Thoracic aorta (tissue), 2 donors: ENCODE data around the gene GALE. TPM values are rescaled to one million over a fixed set of nuclear protein-coding genes. Genes with fewer than 3 reads are reported as not detected.

ENCODE experiments used
- ATAC-seq: fragments of 150-250 bp; one replicate; pipeline ENCODE4 v1.8.0; 2017; ENCODE audit warnings: low read depth; ENCODE audit not compliant: insufficient number of reproducible peaks, low FRiP score
- DNase-seq: peaks from one replicate; pipeline ENCODE4 v3.0.0-alpha.2; 2020; ENCODE audit warnings: low spot score
- H3K27ac ChIP-seq, 2 donors: fragments of 200-600 bp; sonication (generic); 1 replicate in 1 of 2; 2 replicates in 1 of 2; pipeline ENCODE4 v1.5.1; 2016; ENCODE audit warnings: mild to moderate bottlenecking in 2 of 2, moderate library complexity in 2 of 2
- H3K27me3 ChIP-seq: fragments of 200-600 bp; sonication (generic); replicated peaks from 2 replicates; pipeline ENCODE4 v1.6.0; 2016; ENCODE audit warnings: mild to moderate bottlenecking; ENCODE audit not compliant: insufficient read depth
- H3K36me3 ChIP-seq: fragments of 200-600 bp; sonication (generic); one replicate; pipeline ENCODE4 v1.5.1; 2016
- H3K4me1 ChIP-seq, 2 donors: fragments of 200-600 bp; sonication (generic); 1 replicate in 1 of 2; 2 replicates in 1 of 2; pipeline versions ENCODE4 v1.5.1 to v1.6.0; 2016; ENCODE audit warnings: low read depth in 2 of 2, mild to moderate bottlenecking in 1 of 2; ENCODE audit not compliant: control insufficient read depth in 1 of 2
- H3K4me3 ChIP-seq: fragments of 200-600 bp; sonication (generic); 2 replicates; pipeline ENCODE4 v1.5.1; 2016; ENCODE audit warnings: mild to moderate bottlenecking
- H3K9me3 ChIP-seq: fragments of 200-600 bp; sonication (generic); 2 replicates; pipeline ENCODE4 v1.5.1; 2016
- CTCF ChIP-seq: fragments of 200-600 bp; sonication (generic); IDR thresholded peaks from one replicate; pipeline ENCODE4 v1.5.1; 2019; ENCODE audit warnings: antibody characterized with exemption
- total RNA-seq, 2 donors: library from RNA; depleted of rRNA; stranded (reverse); fragments of >200 nt; gene quantifications; one replicate each; pipeline versions ENCODE4 v1.1.0 to v1.2.3, GENCODE V29; 2016

Gene GALE
- total RNA-seq, 2 donors from 2014 or later: 8.3 to 10.0 TPM

- peak; percentile 70 for DNase-seq
- ATAC-seq: no peak
- Histone ChIP-seq H3K4me3 (no peak overlapping the region), H3K27ac (no peak overlapping the region), H3K9me3 (no peaks in the 10 kb centered on the region), H3K27me3 (no peaks in the 10 kb centered on the region), H3K36me3 (peaks cover 7% of the 10 kb centered on the region), H3K4me1 (peaks cover under 1 to 9% of the 10 kb centered on the region in 2 donors)
- TF ChIP-seq CTCF: peak; percentile 90
Observed at GRCh38 chr1:23772049-23772853, 28.3 kb downstream of the GALE start.

- no peak for DNase-seq
- TF ChIP-seq CTCF: no peak
- Histone ChIP-seq H3K27me3 (no peaks in the 10 kb centered on the region), H3K4me3 (no peak overlapping the region), H3K9me3 (no peaks in the 10 kb centered on the region), H3K4me1 (peaks cover 0 to 9% of the 10 kb centered on the region in 2 donors), H3K27ac (no peak overlapping the region), H3K36me3 (peaks cover 21% of the 10 kb centered on the region)
- no peak for ATAC-seq
Observed at GRCh38 chr1:23768733-23769132, 31.8 kb downstream of the GALE start.

GRCh38 chr1:23763041-23763577 lies 37.4 kb downstream of the GALE start:
- peaks cover 0 to 4% of the 10 kb centered on the region in 2 donors for H3K4me1 ChIP-seq
- TF ChIP-seq CTCF: no peak
- ATAC-seq (no peak), DNase-seq (no peak)
- no peaks in the 10 kb centered on the region for H3K27me3 ChIP-seq
- no peak overlapping the region for H3K4me3 ChIP-seq
- no peak overlapping the region for H3K27ac ChIP-seq
- no peaks in the 10 kb centered on the region for H3K9me3 ChIP-seq
- peaks cover 50% of the 10 kb centered on the region for H3K36me3 ChIP-seq

- ATAC-seq (no peak), DNase-seq (no peak)
- no peak for TF ChIP-seq CTCF
- Histone ChIP-seq H3K4me3 (no peak overlapping the region), H3K27me3 (no peaks in the 10 kb centered on the region), H3K36me3 (peaks cover 72% of the 10 kb centered on the region), H3K9me3 (no peaks in the 10 kb centered on the region), H3K4me1 (peaks cover 0 to 4% of the 10 kb centered on the region in 2 donors), H3K27ac (no peak overlapping the region)
Observed at GRCh38 chr1:23759277-23759676, 41.3 kb downstream of the GALE start.

- no peak for TF ChIP-seq CTCF
- no peak for DNase-seq
Observed at GRCh38 chr1:23757812-23758211, 42.7 kb downstream of the GALE start.

More at GRCh38 chr1:23757812-23758211, 42.7 kb downstream of the GALE start:
- no peak overlapping the region for H3K4me3 ChIP-seq
- H3K4me1 ChIP-seq: no peaks in the 10 kb centered on the region
- peaks cover 83% of the 10 kb centered on the region for H3K36me3 ChIP-seq
- H3K27me3 ChIP-seq: no peaks in the 10 kb centered on the region
- ATAC-seq: no peak
- H3K9me3 ChIP-seq: no peaks in the 10 kb centered on the region
- H3K27ac ChIP-seq: no peak overlapping the region
